ENCODE data around the gene GASK1B. TPM values are rescaled to one million over a fixed set of nuclear protein-coding genes. Genes with fewer than 3 reads are reported as not detected.

GASK1B gene
- polyA plus RNA-seq, 1 donor (not counting 4 experiments of a cell fraction or from before 2014, with no cell fraction given) = 2.1 TPM

- H3K79me2 ChIP-seq (ENCODE audit: control insufficient read depth, insufficient read depth, low read length) = no peaks in the 10 kb centered on the region
- H3K9ac ChIP-seq (ENCODE audit: control insufficient read depth, extremely low read depth, insufficient read depth, low read length) = no peak overlapping the region
- H3K9me3 ChIP-seq (ENCODE audit: control insufficient read depth, low read depth, low read length) = no peaks in the 10 kb centered on the region
- H2AFZ ChIP-seq (ENCODE audit: control insufficient read depth, low read length) = no peak overlapping the region
- no peak overlapping the region for H3K4me2 ChIP-seq (ENCODE audit: control insufficient read depth, extremely low read depth, insufficient read depth, low read depth, low read length)
- H3K4me3 ChIP-seq (ENCODE audit: control insufficient read depth in 2 of 3, extremely low read depth in 1 of 3, insufficient read depth in 2 of 3, low read depth in 1 of 3, low read length in 3 of 3) = no peak overlapping the region
- dilution Hi-C loops (cut with MboI; ENCODE audit: extremely low pct_ligation_motif_present, low sequenced_read_pairs) = no loop called here
- FAIRE-seq (no peak), DNase-seq (ENCODE audit: low read depth, low spot score) (no peak)
- no peaks in the 10 kb centered on the region for H3K36me3 ChIP-seq (ENCODE audit: control insufficient read depth in 2 of 2, extremely low read depth in 1 of 2, insufficient read depth in 2 of 2, low read length in 2 of 2)
- no peaks in the 10 kb centered on the region for H3K27me3 ChIP-seq (ENCODE audit: control insufficient read depth, extremely low read depth, insufficient read depth, low read length)
- no peak overlapping the region for H3K27ac ChIP-seq (ENCODE audit: control insufficient read depth, insufficient read depth, low read length)
- H4K20me1 ChIP-seq (ENCODE audit: control insufficient read depth, extremely low read depth, insufficient read depth, low read length) = no peaks in the 10 kb centered on the region
- no peaks in the 10 kb centered on the region for H3K9me1 ChIP-seq (ENCODE audit: control insufficient read depth, extremely low read depth, insufficient read depth, low read length)
- H3K4me1 ChIP-seq (ENCODE audit: control insufficient read depth, extremely low read depth, insufficient read depth, low read length) = peaks cover 12% of the 10 kb centered on the region
- TF ChIP-seq, protein P1, sequence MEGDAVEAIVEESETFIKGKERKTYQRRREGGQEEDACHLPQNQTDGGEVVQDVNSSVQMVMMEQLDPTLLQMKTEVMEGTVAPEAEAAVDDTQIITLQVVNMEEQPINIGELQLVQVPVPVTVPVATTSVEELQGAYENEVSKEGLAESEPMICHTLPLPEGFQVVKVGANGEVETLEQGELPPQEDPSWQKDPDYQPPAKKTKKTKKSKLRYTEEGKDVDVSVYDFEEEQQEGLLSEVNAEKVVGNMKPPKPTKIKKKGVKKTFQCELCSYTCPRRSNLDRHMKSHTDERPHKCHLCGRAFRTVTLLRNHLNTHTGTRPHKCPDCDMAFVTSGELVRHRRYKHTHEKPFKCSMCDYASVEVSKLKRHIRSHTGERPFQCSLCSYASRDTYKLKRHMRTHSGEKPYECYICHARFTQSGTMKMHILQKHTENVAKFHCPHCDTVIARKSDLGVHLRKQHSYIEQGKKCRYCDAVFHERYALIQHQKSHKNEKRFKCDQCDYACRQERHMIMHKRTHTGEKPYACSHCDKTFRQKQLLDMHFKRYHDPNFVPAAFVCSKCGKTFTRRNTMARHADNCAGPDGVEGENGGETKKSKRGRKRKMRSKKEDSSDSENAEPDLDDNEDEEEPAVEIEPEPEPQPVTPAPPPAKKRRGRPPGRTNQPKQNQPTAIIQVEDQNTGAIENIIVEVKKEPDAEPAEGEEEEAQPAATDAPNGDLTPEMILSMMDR (optimal IDR thresholded peaks at IDR 0.05 in 1 of 3, IDR thresholded peaks at IDR 0.05 in 1 of 3, conservative IDR thresholded peaks at IDR 0.05 in 1 of 3; ENCODE audit: extremely low read depth in 1 of 3, insufficient read depth in 2 of 3, low read length in 3 of 3) = no peak
- TF ChIP-seq EZH2 (IDR thresholded peaks at IDR 0.05; ENCODE audit: low read length) = no peak
These were observed 39.3 kb downstream of the GASK1B start for GRCh38 chr4:158133551-158133950.

DNA sequence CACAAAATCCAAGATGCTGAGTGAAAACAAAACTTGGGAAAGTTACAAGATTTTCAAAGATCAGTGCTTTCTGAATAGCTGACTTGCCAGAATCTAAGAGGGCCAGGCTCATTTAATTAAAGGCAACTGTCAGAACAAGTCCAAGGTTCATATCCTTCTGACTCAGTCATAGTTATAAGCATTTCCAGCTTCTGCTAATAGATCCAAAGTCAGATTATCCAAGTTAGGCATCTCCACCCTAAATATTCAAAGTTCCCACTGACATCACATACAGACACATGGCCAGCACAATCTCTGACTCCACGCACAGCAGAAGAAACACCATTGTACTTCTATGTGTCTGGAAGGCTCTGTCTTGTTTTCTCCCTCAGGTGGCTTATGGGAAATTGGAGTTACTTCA lies 41.8 kb downstream of the GASK1B start:
- Histone ChIP-seq H3K9me3 (ENCODE audit: control insufficient read depth, low read depth, low read length) (no peaks in the 10 kb centered on the region), H4K20me1 (ENCODE audit: control insufficient read depth, extremely low read depth, insufficient read depth, low read length) (no peaks in the 10 kb centered on the region), H3K9me1 (ENCODE audit: control insufficient read depth, extremely low read depth, insufficient read depth, low read length) (no peaks in the 10 kb centered on the region), H3K4me2 (ENCODE audit: control insufficient read depth, extremely low read depth, insufficient read depth, low read depth, low read length) (no peak overlapping the region), H3K27ac (ENCODE audit: control insufficient read depth, insufficient read depth, low read length) (no peak overlapping the region), H3K36me3 (ENCODE audit: control insufficient read depth in 2 of 2, extremely low read depth in 1 of 2, insufficient read depth in 2 of 2, low read length in 2 of 2) (no peaks in the 10 kb centered on the region), H3K27me3 (ENCODE audit: control insufficient read depth, extremely low read depth, insufficient read depth, low read length) (no peaks in the 10 kb centered on the region), H3K9ac (ENCODE audit: control insufficient read depth, extremely low read depth, insufficient read depth, low read length) (no peak overlapping the region), H2AFZ (ENCODE audit: control insufficient read depth, low read length) (no peak overlapping the region), H3K4me1 (ENCODE audit: control insufficient read depth, extremely low read depth, insufficient read depth, low read length) (peaks cover 12% of the 10 kb centered on the region), H3K79me2 (ENCODE audit: control insufficient read depth, insufficient read depth, low read length) (no peaks in the 10 kb centered on the region), H3K4me3 (ENCODE audit: control insufficient read depth in 2 of 3, extremely low read depth in 1 of 3, insufficient read depth in 2 of 3, low read depth in 1 of 3, low read length in 3 of 3) (no peak overlapping the region)
- DNase-seq (ENCODE audit: low read depth, low spot score) (no peak), FAIRE-seq (peak; percentile 29)
- dilution Hi-C loops (cut with MboI; ENCODE audit: extremely low pct_ligation_motif_present, low sequenced_read_pairs) = no loop called here
- TF ChIP-seq, protein P1 (optimal IDR thresholded peaks at IDR 0.05 in 1 of 3, IDR thresholded peaks at IDR 0.05 in 1 of 3, conservative IDR thresholded peaks at IDR 0.05 in 1 of 3; ENCODE audit: extremely low read depth in 1 of 3, insufficient read depth in 2 of 3, low read length in 3 of 3) = no peak
- no peak for TF ChIP-seq EZH2 (IDR thresholded peaks at IDR 0.05; ENCODE audit: low read length)
